Limb (tissue), 2 donors: ENCODE results near the gene ZNF195.
A peak's percentile ranks its signal among the peaks of the same experiment; 100 is the strongest.
"Not testable (repeated sequence)": the region's sequence is repeated elsewhere in the genome, so short reads cannot be mapped to it uniquely, and the experiment has no call there.

Experiments used
- DNase-seq, 2 donors: peaks; one replicate each; pipeline ENCODE4 v3.0.0-alpha.2; 2016; ENCODE audit errors: extremely low spot score in 2 of 2

ZNF195 gene

GRCh38 chr11:3402861-3403250 lies 23.9 kb upstream of the ZNF195 start:
- not testable (repeated sequence) for DNase-seq

- DNase-seq, result not testable (repeated sequence)
Measured at GRCh38 chr11:3402181-3402860, 23.4 kb upstream of the ZNF195 start.

- not testable (repeated sequence) for DNase-seq
Measured at GRCh38 chr11:3401052-3401451, 22.1 kb upstream of the ZNF195 start.

GRCh38 chr11:3398509-3398908 lies 19.6 kb upstream of the ZNF195 start:
- not testable (repeated sequence) for DNase-seq

- not testable (repeated sequence) for DNase-seq
Measured at GRCh38 chr11:3398106-3398505, 19.2 kb upstream of the ZNF195 start.

- DNase-seq, result not testable (repeated sequence)
Measured at GRCh38 chr11:3397210-3397609, 18.3 kb upstream of the ZNF195 start.

GRCh38 chr11:3395468-3395867 lies 16.5 kb upstream of the ZNF195 start:
- DNase-seq, result not testable (repeated sequence)

- not testable (repeated sequence) for DNase-seq
Measured at GRCh38 chr11:3394956-3395355, 16.0 kb upstream of the ZNF195 start.

GRCh38 chr11:3393450-3393849 lies 14.5 kb upstream of the ZNF195 start:
- not testable (repeated sequence) for DNase-seq

GRCh38 chr11:3382613-3383285 lies 3.8 kb upstream of the ZNF195 start:
- no peak for DNase-seq

- no peak for DNase-seq
Measured at GRCh38 chr11:3381794-3382193, 2.8 kb upstream of the ZNF195 start.

GRCh38 chr11:3380706-3381545 lies 2.0 kb upstream of the ZNF195 start:
- peak in 1 of 2 donors; percentile 22 for DNase-seq

- no peak for DNase-seq
Measured at GRCh38 chr11:3375552-3375951, 3.4 kb downstream of the ZNF195 start.

- peak in 1 of 2 donors; percentile 3 for DNase-seq
Measured at GRCh38 chr11:3370311-3370870, 8.6 kb downstream of the ZNF195 start.

- DNase-seq, result no peak
Measured at GRCh38 chr11:3369366-3369765, 9.6 kb downstream of the ZNF195 start.

- no peak for DNase-seq
Measured at GRCh38 chr11:3368199-3368598, 10.7 kb downstream of the ZNF195 start.

GRCh38 chr11:3367221-3367620 lies 11.7 kb downstream of the ZNF195 start:
- DNase-seq, result no peak

GRCh38 chr11:3359092-3359824 lies 19.7 kb downstream of the ZNF195 start:
- DNase-seq, result no peak

- no peak for DNase-seq
Measured at GRCh38 chr11:3357994-3358676, 20.8 kb downstream of the ZNF195 start.

- no peak for DNase-seq
Measured at GRCh38 chr11:3357302-3357701, 21.6 kb downstream of the ZNF195 start.

- DNase-seq, result no peak
Measured at GRCh38 chr11:3356858-3357257, 22.1 kb downstream of the ZNF195 start.
